HG03039 (cell line): ENCODE data around the gene CSF1.
"Not testable (repeated sequence)": the region's sequence is repeated elsewhere in the genome, so short reads cannot be mapped to it uniquely, and the experiment has no call there.

Source experiments
- ATAC-seq: cut with Tn5 transposase; IDR thresholded peaks from one replicate; pipeline ENCODE4 v1.9.1; 2021; ENCODE audit warnings: mild to moderate bottlenecking, moderate library complexity; ENCODE audit not compliant: unreplicated experiment

CSF1 gene

DNA sequence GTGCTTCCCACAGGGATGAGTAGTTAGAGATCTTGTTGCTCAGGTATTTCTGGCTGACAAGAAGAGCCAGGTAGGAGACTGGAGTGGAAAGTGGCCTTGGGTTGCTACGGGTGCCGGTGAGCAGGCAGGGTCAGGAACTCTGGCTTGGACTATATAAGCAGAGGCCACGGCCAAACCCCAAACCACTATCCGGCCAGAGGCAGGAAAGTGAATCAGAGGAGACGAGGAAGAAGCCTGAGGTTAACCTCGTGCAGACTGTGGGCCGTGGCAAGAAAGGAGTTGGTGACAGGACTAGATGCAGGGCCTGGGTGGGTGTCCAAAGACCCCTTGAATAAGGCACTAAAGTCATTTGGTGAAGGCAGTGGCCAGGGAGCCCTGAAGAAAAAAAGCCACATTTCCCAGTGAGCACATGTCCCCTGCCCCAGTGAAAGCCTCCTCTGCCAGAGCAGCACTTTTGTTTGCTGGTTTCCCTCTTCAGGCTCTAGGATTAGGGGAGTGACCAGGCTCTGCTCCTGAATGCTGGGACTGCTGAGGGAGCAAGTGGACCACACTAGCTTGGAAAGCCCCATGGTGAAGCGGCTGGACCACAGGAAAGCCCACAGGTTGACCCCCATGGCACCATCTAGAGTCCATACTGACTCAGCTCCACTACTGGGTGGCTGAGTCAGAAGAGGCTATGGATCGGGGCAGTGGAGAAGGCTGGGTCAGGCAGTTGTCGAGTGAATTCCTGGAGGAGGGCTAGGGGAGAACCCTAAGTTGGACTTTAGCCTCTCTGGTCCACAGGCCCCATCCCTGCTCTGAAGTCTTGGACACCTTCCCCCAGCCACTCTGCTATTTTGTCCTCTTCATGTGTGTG lies 23.4 kb downstream of the CSF1 start:
- no peak for ATAC-seq

DNA sequence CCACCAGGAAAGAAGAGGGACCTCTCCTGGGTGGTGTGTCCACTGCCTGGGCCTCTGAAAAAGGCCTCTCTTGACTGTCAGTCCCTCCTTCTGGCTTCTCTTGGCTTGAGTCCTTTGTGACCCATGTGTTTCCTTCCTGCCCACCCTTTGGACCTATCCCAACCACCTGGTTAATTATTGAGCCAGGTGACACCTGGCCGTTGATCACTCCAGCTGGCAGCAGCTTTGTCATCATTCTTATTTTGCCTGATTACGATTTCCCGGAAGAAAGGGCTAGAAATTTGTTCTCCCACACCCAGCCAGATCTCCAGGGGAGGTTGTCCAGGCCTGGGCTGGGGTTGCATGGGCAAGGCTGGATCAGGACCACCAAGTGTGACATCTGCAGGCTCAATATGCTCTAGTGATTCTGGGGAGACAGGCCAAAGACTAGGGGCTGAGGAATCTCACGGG lies 24.8 kb downstream of the CSF1 start:
- no peak for ATAC-seq

DNA sequence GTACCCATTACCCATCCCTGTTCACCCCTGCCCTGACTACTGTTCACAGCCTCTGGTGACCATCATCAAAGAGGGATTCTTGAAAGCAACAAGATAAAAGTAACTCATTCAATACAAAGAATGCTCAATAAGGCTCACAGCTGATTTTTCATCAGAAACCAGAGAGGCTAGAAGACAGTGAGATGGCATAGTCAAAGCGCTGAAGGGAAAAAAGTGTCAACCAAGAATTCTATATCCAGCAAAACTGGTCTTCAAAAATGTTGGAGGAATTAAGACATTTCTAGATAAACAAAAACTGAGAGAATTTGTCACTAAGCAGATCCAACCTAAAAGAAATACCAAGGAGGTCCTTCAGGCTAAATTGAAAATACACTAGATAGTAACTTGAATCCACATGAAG lies 27.1 kb downstream of the CSF1 start:
- no peak for ATAC-seq

DNA sequence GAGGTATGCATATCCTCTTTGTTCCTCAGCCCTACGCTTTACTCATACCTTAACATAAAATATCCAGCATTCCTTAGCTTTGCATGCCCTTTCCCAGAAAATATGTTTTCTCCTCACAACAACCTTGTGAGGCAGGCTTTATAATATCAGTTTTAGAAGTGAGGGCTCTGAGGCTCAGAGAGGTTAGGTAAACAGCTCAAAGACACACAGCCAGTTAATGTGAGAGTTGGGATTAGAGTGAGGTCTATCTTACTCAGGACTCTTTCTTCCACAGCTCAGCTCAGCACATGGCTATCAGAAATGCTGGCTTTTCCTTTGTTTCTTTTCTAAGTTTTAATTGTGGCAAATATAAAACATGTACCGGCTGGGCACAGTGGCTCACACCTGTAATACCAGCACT lies 27.9 kb downstream of the CSF1 start:
- ATAC-seq, result no peak

DNA sequence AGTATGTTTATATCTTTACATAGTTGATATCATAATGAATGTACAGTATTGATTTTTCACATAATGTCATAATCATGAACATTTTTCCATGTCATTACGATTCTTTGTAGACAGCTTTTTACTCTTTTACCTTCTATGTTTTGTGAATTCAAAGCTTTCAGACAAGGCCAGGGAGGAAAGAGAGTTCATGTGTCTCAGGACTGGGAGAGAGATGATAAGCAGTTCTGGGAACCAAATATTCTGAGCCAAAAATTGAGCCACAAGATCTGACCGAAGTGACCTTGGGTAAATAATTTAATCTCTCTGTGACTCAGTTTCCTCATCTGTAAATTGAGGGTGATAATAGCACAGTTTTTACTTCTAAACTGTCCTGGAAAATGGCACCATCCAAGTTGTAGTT lies 31.8 kb downstream of the CSF1 start:
- no peak for ATAC-seq

DNA sequence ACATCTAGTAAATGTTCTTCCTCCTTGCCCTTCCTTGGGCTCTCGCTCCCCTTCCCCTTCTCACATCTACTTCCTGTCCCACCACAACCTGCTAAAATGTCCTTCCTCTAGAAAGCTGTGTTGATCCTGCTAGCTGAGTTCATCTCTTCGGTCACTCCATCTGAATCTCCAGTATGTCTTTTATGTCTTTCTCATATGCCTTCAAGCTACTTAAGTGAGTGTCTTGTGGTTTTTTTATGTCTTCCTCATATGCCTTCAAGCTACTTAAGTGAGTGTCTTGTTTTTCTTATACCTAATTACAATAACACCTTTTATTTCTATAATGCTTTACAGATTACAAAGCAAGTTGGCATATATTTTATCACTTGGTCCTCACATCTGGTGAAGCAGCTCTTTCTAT lies 33.9 kb downstream of the CSF1 start:
- no peak for ATAC-seq

DNA sequence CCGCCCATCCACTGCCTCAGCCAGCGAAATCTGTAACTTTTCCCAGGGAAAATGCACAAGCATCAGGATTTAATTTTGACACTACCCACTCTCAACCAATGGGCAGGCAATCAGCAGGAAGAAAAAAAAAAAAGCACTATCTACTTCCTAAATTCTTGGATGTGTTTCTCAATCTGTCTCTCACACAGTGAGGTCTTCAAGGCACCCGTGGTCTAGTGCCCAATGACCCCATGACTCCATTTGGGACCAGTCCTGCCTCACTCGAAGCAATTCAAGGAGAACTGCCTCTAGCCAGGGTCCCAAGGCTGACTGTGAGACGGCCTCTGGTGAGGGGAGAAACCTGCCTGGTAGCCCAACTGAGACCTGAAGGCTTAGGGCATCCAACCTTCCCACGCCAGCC lies 35.9 kb downstream of the CSF1 start:
- no peak for ATAC-seq

DNA sequence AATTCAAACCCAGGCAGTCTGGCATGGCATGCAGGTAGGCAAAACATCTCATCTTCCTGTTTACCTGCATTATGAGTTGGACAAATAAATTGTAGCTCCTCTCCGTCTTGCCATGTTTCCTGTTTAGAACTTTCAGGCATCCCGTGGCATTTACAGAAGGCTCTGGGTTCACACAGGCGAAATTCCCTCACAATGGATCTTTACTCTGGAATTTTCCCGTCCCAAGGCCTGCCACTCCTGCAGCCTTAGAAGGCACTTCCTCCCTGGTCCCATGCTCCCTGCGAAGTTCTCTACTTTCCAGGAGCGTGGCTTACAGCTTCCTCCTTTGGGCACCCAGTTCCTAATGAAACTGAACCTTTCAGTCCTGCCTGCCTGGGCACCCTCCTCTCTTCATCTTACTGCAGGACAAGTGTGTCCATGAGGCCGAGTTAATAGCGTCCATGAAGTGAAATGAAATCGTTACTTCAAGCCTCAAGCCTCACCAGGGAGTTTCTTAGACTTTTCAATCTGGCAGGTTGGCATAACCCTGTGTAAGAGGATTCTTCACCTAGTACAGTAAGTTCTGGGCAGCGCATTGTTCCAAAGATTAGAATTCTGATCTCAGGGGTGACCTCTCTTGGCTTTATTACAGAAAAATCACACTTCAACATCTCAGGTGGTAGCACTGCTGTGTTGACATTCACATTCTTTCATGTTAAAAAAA lies 37.1 kb downstream of the CSF1 start:
- ATAC-seq, result no peak

DNA sequence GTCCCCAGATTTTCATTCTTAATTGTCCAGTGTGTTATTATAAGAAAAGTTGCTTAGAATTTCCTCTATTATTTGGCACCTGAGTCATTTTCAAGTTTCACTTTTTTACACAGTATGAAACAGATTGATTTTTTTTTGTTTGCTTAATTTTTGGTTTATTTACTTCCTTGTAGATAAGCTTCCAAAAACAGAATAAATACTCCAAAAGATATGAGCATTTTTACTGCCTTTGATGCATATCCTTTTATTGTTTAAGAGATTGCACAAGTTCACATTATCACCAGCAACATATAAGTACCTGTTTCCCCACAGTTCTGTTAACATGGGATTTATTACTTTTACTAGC lies 37.6 kb downstream of the CSF1 start:
- no peak for ATAC-seq

DNA sequence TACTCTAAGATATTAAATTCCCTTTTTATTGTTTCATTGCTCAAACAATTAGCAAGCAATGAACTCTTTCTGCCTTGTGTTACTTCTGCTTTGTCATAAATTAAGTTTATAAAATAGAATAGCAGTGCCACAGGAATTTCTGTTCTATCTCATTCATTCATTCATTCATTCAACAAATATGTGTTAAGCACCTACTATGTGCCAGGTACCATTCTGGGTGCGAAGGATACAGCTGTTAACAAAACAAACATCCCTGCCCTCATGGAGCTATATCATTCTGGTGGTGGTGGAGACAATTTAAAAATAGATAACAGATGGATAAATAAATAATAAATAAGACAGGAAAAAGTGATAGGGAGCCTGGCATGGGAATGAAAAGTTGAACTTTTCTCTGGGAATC lies 39.4 kb downstream of the CSF1 start:
- no peak for ATAC-seq

DNA sequence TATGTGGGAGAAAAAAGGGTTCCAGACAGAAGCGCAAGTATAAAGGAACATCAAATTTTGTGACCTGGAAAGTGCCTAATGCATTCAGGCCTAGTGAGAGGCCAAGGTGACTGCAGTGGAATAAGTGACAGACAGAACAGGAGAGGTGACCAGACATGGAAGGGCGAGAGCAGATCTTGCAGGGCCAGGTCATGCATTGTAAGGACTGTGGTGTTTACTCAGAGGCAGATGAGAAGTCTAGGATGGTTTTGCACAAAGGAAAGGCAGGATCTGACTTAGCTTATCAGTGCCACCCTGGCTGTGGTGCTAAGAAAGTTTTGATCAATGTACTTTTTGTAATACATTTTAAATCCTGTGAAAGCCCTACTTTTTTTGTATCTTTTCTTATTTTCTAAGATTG lies 39.9 kb downstream of the CSF1 start:
- no peak for ATAC-seq

DNA sequence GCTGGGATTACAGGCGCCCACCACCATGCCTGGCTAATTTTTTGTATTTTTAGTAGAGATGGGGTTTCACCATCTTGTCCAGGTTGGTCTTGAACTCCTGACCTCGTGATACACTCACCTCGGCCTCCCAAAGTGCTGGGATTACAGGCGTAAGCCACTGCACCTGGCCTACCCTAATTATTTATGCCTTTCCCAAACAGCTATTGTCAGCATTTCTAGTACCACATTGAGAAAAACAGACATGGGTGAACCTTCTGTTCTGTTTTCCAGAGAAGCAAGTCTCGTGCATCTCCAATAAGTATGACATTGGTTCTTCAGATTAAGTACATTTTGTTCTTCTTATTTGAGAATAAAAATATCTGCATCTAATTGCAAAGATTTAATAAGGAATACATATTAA lies 40.9 kb downstream of the CSF1 start:
- not testable (repeated sequence) for ATAC-seq

DNA sequence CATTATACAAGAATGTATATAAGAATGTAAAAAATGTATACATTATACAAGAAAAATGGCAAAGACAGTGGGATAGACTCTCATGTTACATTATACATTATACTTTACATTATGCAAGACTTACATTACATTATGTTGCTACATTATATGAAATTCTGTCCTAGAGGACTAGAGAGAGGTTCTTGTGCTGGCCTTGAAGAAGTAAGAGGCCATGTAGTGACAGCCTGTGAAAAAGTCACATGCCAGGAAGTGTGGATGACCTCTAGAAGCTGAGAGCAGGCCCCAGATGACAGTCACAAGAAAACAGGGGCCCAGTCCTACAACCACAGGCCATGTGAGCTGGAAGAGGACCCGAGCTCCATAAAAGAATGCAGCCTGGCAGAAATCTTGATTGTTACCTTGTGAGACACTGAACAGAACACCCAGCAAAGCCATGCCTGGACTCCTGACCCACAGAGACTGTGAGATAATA lies 43.4 kb downstream of the CSF1 start:
- no peak for ATAC-seq

DNA sequence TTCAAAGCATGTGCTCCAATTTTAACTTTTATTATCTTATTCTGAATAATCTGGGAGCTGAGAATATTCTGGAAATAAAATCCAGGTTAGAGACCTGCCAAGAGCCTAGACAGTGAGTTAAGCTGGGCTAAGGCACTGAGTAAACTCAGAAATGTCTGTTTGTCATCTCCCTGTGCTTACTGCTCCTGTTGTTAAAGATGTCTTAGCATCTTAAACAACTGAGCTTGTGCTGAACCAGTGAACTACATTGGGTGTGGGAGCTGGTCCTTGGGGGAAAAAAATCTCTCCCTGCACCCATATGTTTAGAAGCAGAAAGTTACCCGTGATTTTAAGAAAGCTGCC lies 49.0 kb downstream of the CSF1 start:
- no peak for ATAC-seq

DNA sequence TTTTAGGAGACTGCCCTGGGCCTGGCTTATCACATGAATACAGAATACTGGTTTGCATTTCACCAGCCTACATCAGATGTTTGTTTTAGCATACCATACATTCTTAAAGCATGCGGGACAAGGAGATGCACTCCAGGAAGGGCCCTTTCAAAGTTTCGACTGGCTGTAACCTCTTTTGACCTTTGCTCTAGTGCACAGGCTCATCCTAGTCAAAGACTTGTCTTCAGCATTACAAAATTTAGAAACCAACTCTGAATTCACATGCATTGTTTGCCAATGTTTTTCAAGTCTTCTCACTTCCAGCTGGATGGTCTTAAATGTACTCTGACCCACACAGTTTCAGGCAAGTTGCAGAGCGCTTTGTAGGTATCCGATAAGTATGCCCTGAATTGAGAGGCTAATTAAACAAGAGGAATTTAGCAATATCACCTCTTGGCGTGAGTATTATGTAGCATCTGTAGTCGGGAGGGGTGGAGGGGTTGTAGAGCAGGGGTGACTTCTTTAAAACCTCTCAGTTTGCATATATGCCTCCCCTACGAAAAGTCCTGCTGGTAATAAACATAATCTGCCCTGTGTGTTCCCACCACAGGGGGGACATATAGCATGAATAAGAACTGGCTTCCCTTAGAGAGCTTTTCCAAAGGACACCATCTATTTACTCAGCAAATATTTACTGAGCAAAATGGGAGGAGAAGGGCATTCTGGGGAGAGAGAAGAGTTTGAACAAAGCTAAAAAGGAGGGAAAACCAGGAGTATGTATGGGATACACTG lies 49.5 kb downstream of the CSF1 start:
- ATAC-seq, result no peak

DNA sequence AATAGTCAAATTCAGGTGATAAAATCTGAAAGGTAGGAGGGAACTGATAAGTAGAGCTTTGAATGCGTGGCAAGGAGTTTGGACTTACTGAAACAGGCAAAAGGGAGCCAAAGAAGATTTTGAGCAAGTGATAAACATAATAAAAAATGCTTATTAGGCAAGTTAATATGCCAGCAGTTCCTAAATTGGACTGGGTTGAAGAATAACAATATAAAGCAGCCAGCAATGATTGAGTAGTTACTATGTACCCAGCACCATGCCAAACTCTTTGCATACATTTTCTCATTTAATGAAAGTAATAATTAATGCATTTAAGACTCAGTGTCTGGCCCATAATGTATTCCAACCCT lies 50.1 kb downstream of the CSF1 start:
- ATAC-seq, result no peak

DNA sequence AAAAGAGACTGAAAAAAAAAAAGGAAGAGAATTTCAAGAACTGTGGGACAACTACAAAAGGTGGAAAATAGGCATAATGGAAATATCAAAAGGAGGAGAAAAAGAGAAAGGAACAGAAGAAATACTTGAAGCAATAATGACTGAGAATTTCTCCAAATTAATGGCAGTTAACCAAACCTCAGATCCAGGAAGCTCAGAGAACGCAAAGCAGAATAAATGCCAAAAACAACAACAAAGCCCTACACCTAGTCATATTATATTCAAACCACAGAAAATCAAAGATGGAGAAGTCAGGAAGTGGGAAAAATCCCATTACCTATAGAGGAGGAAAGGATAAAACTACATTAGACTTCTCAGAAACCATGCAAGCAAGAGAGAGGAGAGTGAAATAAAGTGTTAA lies 53.2 kb downstream of the CSF1 start:
- no peak for ATAC-seq

DNA sequence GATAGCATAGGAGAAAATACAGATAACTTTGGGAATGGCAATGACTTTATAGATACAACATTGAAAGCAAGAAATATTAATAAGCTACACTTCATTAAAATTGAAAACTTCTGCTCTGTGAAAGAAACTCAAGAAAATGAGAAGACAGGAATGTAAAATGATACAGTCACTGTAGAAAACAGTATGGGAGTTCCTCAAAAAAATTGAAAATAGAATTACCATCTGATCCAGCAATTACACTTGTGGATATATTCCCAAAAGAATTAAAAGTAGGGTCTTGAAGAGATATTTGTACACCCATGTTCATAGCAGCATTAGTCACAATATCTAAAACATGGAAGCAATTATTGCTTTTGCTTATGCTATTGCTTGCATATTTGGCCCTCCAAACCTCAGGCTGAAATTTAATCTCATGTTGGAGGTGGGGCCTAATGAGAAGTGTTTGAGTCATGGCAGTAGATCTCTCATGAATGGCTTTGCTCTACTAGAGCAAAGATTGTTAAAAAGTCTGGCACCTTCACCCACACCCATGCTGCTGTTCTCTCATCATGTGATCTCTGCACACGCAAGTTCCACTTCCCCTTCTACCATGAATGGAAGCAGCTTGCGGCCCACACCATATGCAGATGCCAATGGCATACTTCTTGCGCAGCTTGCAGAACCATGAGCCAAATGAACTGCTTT lies 58.6 kb downstream of the CSF1 start:
- ATAC-seq, result no peak

DNA sequence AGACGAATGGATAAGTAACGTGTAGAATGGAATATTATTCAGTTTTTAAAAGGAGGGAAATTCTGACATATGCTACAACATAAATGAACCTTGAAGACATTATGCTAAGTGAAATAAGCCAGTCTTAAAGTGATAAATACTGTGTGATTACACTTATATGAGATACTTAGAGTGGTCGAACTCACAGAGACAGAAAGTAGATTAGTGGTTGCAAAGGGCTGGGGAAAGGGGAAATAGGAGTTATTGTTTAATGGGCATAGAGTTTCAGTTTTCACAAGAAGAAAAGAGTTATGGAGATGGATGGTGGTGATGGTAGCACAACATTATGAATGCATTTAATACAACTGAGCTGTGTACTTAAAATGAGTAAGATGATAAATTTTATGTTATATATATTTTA lies 59.3 kb downstream of the CSF1 start:
- ATAC-seq, result no peak

DNA sequence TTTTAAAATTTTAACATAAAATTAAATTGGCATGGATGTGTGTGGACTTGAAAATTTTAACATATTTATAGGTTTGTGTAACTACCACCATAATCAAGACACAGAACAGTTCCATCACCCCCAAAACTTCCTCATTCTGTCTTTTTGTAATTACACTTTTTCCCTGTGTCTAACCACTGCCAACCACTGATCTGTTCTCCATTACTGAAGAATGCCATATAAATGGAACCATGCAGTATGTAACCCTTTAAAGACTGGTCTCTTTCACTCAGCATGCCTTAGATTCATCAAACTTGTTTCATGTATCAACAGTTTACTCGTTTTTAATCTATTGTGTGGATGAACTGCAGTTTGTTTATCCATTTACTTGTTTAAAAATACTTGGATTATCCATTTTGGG lies 60.9 kb downstream of the CSF1 start:
- no peak for ATAC-seq

DNA sequence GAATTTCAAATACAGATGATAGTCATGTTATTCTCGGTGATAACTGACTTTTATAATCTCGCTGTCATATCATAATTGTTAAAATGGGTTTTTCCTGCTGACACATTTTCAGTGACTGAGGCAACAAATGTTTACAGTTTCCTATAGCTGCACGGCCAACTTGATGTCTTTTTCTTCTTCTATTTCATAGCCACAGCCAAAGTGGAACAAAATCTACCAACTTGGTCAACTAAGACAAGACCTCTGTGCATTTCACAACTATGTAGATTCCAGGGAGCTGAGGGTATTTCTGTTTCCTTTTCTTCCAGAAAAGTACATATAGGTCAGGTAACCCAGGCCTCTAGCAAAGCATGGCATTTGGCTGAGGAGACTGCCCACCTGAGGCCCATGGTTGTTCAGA lies 63.5 kb downstream of the CSF1 start:
- no peak for ATAC-seq
